ENCODE results near the gene SOD2.
"Not testable (repeated sequence)": the region's sequence is repeated elsewhere in the genome, so short reads cannot be mapped to it uniquely, and the experiment has no call there.

Gene SOD2

GRCh38 chr6:159682295-159682694 lies 10.7 kb downstream of the SOD2 start:
- DNase-seq (ENCODE audit: low read depth) = no peak

- no peak for DNase-seq (ENCODE audit: low read depth)
Observed at GRCh38 chr6:159681191-159681880, 11.7 kb downstream of the SOD2 start.

- DNase-seq (ENCODE audit: low read depth) = no peak
Observed at GRCh38 chr6:159680104-159680503, 12.9 kb downstream of the SOD2 start.

- DNase-seq (ENCODE audit: low read depth) = no peak
Observed at GRCh38 chr6:159679091-159680077, 13.7 kb downstream of the SOD2 start.

GRCh38 chr6:159678574-159678973 lies 14.5 kb downstream of the SOD2 start:
- no peak for DNase-seq (ENCODE audit: low read depth)

- no peak for DNase-seq (ENCODE audit: low read depth)
Observed at GRCh38 chr6:159677506-159678165, 15.4 kb downstream of the SOD2 start.

- DNase-seq (ENCODE audit: low read depth) = no peak
Observed at GRCh38 chr6:159676890-159677505, 16.0 kb downstream of the SOD2 start.

GRCh38 chr6:159676236-159676635 lies 16.8 kb downstream of the SOD2 start:
- not testable (repeated sequence) for DNase-seq (ENCODE audit: low read depth)

- DNase-seq (ENCODE audit: low read depth) = no peak
Observed at GRCh38 chr6:159665868-159666635, 27.0 kb downstream of the SOD2 start.

GRCh38 chr6:159663368-159663889 lies 29.6 kb downstream of the SOD2 start:
- not testable (repeated sequence) for DNase-seq (ENCODE audit: low read depth)

- not testable (repeated sequence) for DNase-seq (ENCODE audit: low read depth)
Observed at GRCh38 chr6:159661977-159662376, 31.1 kb downstream of the SOD2 start.

GRCh38 chr6:159655409-159655988 lies 37.5 kb downstream of the SOD2 start:
- no peak for DNase-seq (ENCODE audit: low read depth)

GRCh38 chr6:159654483-159655098 lies 38.5 kb downstream of the SOD2 start:
- no peak for DNase-seq (ENCODE audit: low read depth)

GRCh38 chr6:159650314-159650713 lies 42.7 kb downstream of the SOD2 start:
- DNase-seq (ENCODE audit: low read depth) = no peak

GRCh38 chr6:159649441-159649840 lies 43.6 kb downstream of the SOD2 start:
- no peak for DNase-seq (ENCODE audit: low read depth)

GRCh38 chr6:159646733-159647132 lies 46.3 kb downstream of the SOD2 start:
- DNase-seq (ENCODE audit: low read depth) = peak; percentile 76

- no peak for DNase-seq (ENCODE audit: low read depth)
Observed at GRCh38 chr6:159646116-159646515, 46.9 kb downstream of the SOD2 start.

- DNase-seq (ENCODE audit: low read depth) = no peak
Observed at GRCh38 chr6:159645640-159646039, 47.4 kb downstream of the SOD2 start.
